ENCODE measurements around the gene C1QA.
"Not testable (repeated sequence)": the region's sequence is repeated elsewhere in the genome, so short reads cannot be mapped to it uniquely, and the experiment has no call there.

C1QA gene

GRCh38 chr1:22673486-22674409 is 37.3 kb downstream of the C1QA start:
- peak; percentile 77 for TF ChIP-seq CTCF (IDR thresholded peaks at IDR 0.05; ENCODE audit: low read depth, low read length)

GRCh38 chr1:22674410-22674749 is 38.0 kb downstream of the C1QA start:
- no peak overlapping the region for H3K4me3 ChIP-seq (ENCODE audit: low read depth, low read length)
- TF ChIP-seq CTCF (IDR thresholded peaks at IDR 0.05; ENCODE audit: low read depth, low read length): no peak

More at GRCh38 chr1:22673486-22674409, 37.3 kb downstream of the C1QA start:
- H3K4me3 ChIP-seq (ENCODE audit: low read depth, low read length): no peak overlapping the region

- H3K4me3 ChIP-seq (ENCODE audit: low read depth, low read length): not testable (repeated sequence)
These were observed 39.7 kb downstream of the C1QA start for GRCh38 chr1:22676151-22676550.

- no peak overlapping the region for H3K4me3 ChIP-seq (ENCODE audit: low read depth, low read length)
- no peak for TF ChIP-seq CTCF (IDR thresholded peaks at IDR 0.05; ENCODE audit: low read depth, low read length)
These were observed 40.6 kb downstream of the C1QA start for GRCh38 chr1:22676916-22677583.

- no peak for TF ChIP-seq CTCF (IDR thresholded peaks at IDR 0.05; ENCODE audit: low read depth, low read length)
- no peak overlapping the region for H3K4me3 ChIP-seq (ENCODE audit: low read depth, low read length)
These were observed 41.8 kb downstream of the C1QA start for GRCh38 chr1:22677931-22678896.

- no peak for TF ChIP-seq CTCF (IDR thresholded peaks at IDR 0.05; ENCODE audit: low read depth, low read length)
- H3K4me3 ChIP-seq (ENCODE audit: low read depth, low read length): no peak overlapping the region
These were observed 44.3 kb downstream of the C1QA start for GRCh38 chr1:22680726-22681125.

- TF ChIP-seq CTCF (IDR thresholded peaks at IDR 0.05; ENCODE audit: low read depth, low read length): no peak
- no peak overlapping the region for H3K4me3 ChIP-seq (ENCODE audit: low read depth, low read length)
These were observed 45.3 kb downstream of the C1QA start for GRCh38 chr1:22681556-22682276.

Data from WI38 (cell line).